GM12864 (cell line): Measurements from ENCODE around the gene DPYSL4.
"Not testable (repeated sequence)": the region's sequence is repeated elsewhere in the genome, so short reads cannot be mapped to it uniquely, and the experiment has no call there.

ENCODE experiments used
- DNase-seq: peaks from one replicate; pipeline ENCODE4 v3.0.0-alpha.2; 2011; ENCODE audit warnings: low read depth
- H3K4me3 ChIP-seq: 2 replicates; pipeline ENCODE4 v1.5.1; 2011; ENCODE audit warnings: mild to moderate bottlenecking, low read depth, low read length, control low read depth
- CTCF ChIP-seq: IDR thresholded peaks from 2 replicates; pipeline ENCODE4 v1.5.1; 2011; ENCODE audit warnings: low read depth, mild to moderate bottlenecking, moderate library complexity, low read length, control low read depth, inconsistent platforms; ENCODE audit errors: missing control alignments

DPYSL4 gene

GRCh38 chr10:132219486-132219885, 32.7 kb downstream of the DPYSL4 start:
- no peak for DNase-seq
- TF ChIP-seq CTCF = peak; percentile 28
- no peak overlapping the region for H3K4me3 ChIP-seq

GRCh38 chr10:132220061-132220460, 33.3 kb downstream of the DPYSL4 start:
- no peak for DNase-seq
- TF ChIP-seq CTCF = no peak
- no peak overlapping the region for H3K4me3 ChIP-seq

GRCh38 chr10:132220996-132221395, 34.2 kb downstream of the DPYSL4 start:
- not testable (repeated sequence) for DNase-seq, H3K4me3 ChIP-seq

- TF ChIP-seq CTCF = no peak
- H3K4me3 ChIP-seq = no peak overlapping the region
- DNase-seq = no peak
Observed at GRCh38 chr10:132222726-132223125, 36.0 kb downstream of the DPYSL4 start.

- TF ChIP-seq CTCF = peak; percentile 96
- H3K4me3 ChIP-seq = no peak overlapping the region
- DNase-seq = peak; percentile 26
Observed at GRCh38 chr10:132223156-132223590, 36.4 kb downstream of the DPYSL4 start.

GRCh38 chr10:132223611-132224342, 37.0 kb downstream of the DPYSL4 start:
- no peak for DNase-seq
- TF ChIP-seq CTCF = no peak
- no peak overlapping the region for H3K4me3 ChIP-seq

GRCh38 chr10:132224343-132225072, 37.8 kb downstream of the DPYSL4 start:
- no peak for DNase-seq
- TF ChIP-seq CTCF = no peak

More at GRCh38 chr10:132224343-132225072, 37.8 kb downstream of the DPYSL4 start:
- H3K4me3 ChIP-seq = no peak overlapping the region
